Trophoblast cell (in vitro differentiated cells and primary cell): ENCODE results near the gene SPDYE1.
"Not testable (repeated sequence)": the region's sequence is repeated elsewhere in the genome, so short reads cannot be mapped to it uniquely, and the experiment has no call there.

ENCODE experiments used
- DNase-seq, 2 donors: peaks; one replicate each; pipeline ENCODE4 v3.0.0-alpha.2; 2016
- H2AFZ ChIP-seq: 2 replicates; pipeline ENCODE4 v1.6.1; 2013; ENCODE audit warnings: low read length, moderate library complexity, mild to moderate bottlenecking; ENCODE audit not compliant: insufficient read depth, poor library complexity
- H2AK5ac ChIP-seq: 2 replicates; pipeline ENCODE4 v1.6.1; 2013; ENCODE audit warnings: mild to moderate bottlenecking, low read length
- H2BK120ac ChIP-seq: 2 replicates; pipeline ENCODE4 v1.6.1; 2013; ENCODE audit warnings: low read length, mild to moderate bottlenecking, moderate library complexity; ENCODE audit not compliant: insufficient read depth, poor library complexity
- H2BK12ac ChIP-seq: 2 replicates; pipeline ENCODE4 v1.6.1; 2013; ENCODE audit warnings: mild to moderate bottlenecking, low read length, moderate library complexity
- H2BK5ac ChIP-seq: 2 replicates; pipeline ENCODE4 v1.6.1; 2013; ENCODE audit warnings: low read length, low read depth, moderate library complexity, mild to moderate bottlenecking; ENCODE audit not compliant: poor library complexity
- H3K14ac ChIP-seq: 2 replicates; pipeline ENCODE4 v1.6.1; 2013; ENCODE audit warnings: mild to moderate bottlenecking, low read length
- H3K18ac ChIP-seq: 2 replicates; pipeline ENCODE4 v1.6.1; 2013; ENCODE audit warnings: mild to moderate bottlenecking, low read length
- H3K23ac ChIP-seq: 2 replicates; pipeline ENCODE4 v1.6.1; 2013; ENCODE audit warnings: low read length
- H3K27ac ChIP-seq: 2 replicates; pipeline ENCODE4 v1.5.1; 2013; ENCODE audit warnings: low read depth, mild to moderate bottlenecking, inconsistent platforms, low read length, moderate library complexity
- H3K27me3 ChIP-seq: 2 replicates; pipeline ENCODE4 v1.6.1; 2013; ENCODE audit warnings: inconsistent platforms, mild to moderate bottlenecking, low read length, moderate library complexity; ENCODE audit not compliant: insufficient read depth
- H3K36me3 ChIP-seq, 2 experiments: 1 replicate in 1 of 2; 2 replicates in 1 of 2; pipeline ENCODE4 v1.6.1; 2013; ENCODE audit warnings: low read length in 2 of 2, mild to moderate bottlenecking in 2 of 2, moderate library complexity in 1 of 2; ENCODE audit not compliant: insufficient read depth in 2 of 2, control insufficient read depth in 1 of 2
- H3K4ac ChIP-seq: 2 replicates; pipeline ENCODE4 v1.6.1; 2013; ENCODE audit warnings: low read depth, mild to moderate bottlenecking, low read length, moderate library complexity
- H3K4me1 ChIP-seq, 2 experiments: 1 replicate in 1 of 2; 2 replicates in 1 of 2; pipeline ENCODE4 v1.6.1; 2013; ENCODE audit warnings: low read length in 2 of 2, mild to moderate bottlenecking in 2 of 2, moderate library complexity in 1 of 2; ENCODE audit not compliant: insufficient read depth in 2 of 2, control insufficient read depth in 1 of 2
- H3K4me2 ChIP-seq: 2 replicates; pipeline ENCODE4 v1.6.1; 2013; ENCODE audit warnings: inconsistent platforms, mild to moderate bottlenecking, low read length, moderate library complexity
- H3K4me3 ChIP-seq: 2 replicates; pipeline ENCODE4 v1.5.1; 2013; ENCODE audit warnings: mild to moderate bottlenecking, low read depth, low read length, inconsistent platforms
- H3K79me1 ChIP-seq: one replicate; pipeline ENCODE4 v1.6.1; 2013; ENCODE audit warnings: low read length
- H3K79me2 ChIP-seq: 2 replicates; pipeline ENCODE4 v1.6.1; 2013; ENCODE audit warnings: low read length, mild to moderate bottlenecking; ENCODE audit not compliant: control insufficient read depth, insufficient read depth, poor library complexity
- H3K9ac ChIP-seq: 2 replicates; pipeline ENCODE4 v1.6.1; 2013; ENCODE audit warnings: mild to moderate bottlenecking, low read length
- H3K9me3 ChIP-seq: 2 replicates; pipeline ENCODE4 v1.6.1; 2013; ENCODE audit warnings: low read depth, mild to moderate bottlenecking, control low read depth, inconsistent platforms, low read length; ENCODE audit not compliant: insufficient read depth
- H4K12ac ChIP-seq: 2 replicates; pipeline ENCODE4 v1.6.1; 2013; ENCODE audit warnings: low read depth, mild to moderate bottlenecking, low read length, moderate library complexity
- H4K8ac ChIP-seq: 2 replicates; pipeline ENCODE4 v1.6.1; 2013; ENCODE audit warnings: low read depth, mild to moderate bottlenecking, low read length, moderate library complexity
- H4K91ac ChIP-seq: one replicate; pipeline ENCODE4 v1.6.1; 2013; ENCODE audit warnings: low read depth, mild to moderate bottlenecking, low read length, moderate library complexity
- WGBS: extraction: QIAGEN DNeasy Blood & Tissue Kit; methylation state at CpG from one replicate; pipeline ENCODE4 v1.1.7; 2013; ENCODE audit warnings: missing lambda C conversion rate; ENCODE audit not compliant: insufficient read length, insufficient coverage; ENCODE audit errors: extremely low coverage; 5-methylcytosine and 5-hydroxymethylcytosine counted together

The SPDYE1 gene

DNA sequence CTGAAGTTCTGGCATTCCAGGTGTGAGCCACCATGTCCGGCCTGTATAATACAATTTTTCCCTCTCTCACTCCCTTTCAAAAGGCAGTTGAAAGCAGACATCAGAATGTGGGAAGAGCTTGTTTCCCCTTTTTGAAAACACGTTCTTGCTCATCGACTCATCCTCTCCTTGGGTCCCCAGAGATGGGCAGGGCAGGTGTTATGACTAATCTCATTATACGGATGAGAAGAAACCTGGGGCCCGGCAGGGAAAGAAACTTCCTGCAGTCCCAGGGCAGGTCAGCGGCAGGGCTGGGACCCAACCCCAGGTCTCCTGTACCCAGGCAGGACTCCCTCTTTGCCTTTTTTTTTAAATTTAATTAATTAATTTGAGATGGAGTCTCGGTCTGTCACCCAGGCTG lies 4.8 kb upstream of the SPDYE1 start:
- H3K79me1 ChIP-seq, H2AK5ac ChIP-seq, H3K27ac ChIP-seq, H4K8ac ChIP-seq, H3K4ac ChIP-seq, H4K12ac ChIP-seq, H3K23ac ChIP-seq, H3K36me3 ChIP-seq, H3K4me1 ChIP-seq, H2BK120ac ChIP-seq, H3K27me3 ChIP-seq, H2BK5ac ChIP-seq, H2AFZ ChIP-seq, H3K9ac ChIP-seq, H3K18ac ChIP-seq, H3K4me2 ChIP-seq, H3K14ac ChIP-seq, H3K79me2 ChIP-seq, H3K4me3 ChIP-seq, H4K91ac ChIP-seq, H2BK12ac ChIP-seq, DNase-seq, H3K9me3 ChIP-seq: not testable (repeated sequence)
- no CpG with 5 or more reads among the region's 7 CpGs for WGBS

DNA sequence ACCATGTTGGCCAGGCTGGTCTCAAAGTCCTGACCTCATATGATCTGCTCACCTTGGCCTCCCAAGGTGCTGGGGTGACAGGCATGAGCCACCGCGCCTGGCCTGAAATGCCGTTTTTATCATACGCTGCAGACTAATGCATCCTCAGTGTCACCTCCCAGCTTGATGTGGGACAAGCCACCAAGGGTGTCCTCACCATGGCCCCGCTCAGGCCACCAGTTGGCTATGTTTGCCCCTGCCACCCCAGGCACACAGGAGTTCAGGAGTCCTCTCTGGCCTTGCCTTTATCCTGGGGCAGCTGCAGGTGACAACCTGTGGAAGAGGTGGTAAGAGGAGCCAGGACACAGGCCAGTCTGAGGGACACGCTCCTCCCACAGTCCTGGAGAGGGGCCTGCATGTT lies 3.0 kb upstream of the SPDYE1 start:
- H3K4ac ChIP-seq, H3K4me1 ChIP-seq, H4K8ac ChIP-seq, H3K79me1 ChIP-seq, H3K9me3 ChIP-seq, H3K4me2 ChIP-seq, H3K79me2 ChIP-seq, H3K4me3 ChIP-seq, H2AK5ac ChIP-seq, H3K9ac ChIP-seq, H3K23ac ChIP-seq, H3K36me3 ChIP-seq, H4K12ac ChIP-seq, H4K91ac ChIP-seq, H2BK5ac ChIP-seq, H3K27ac ChIP-seq, H3K14ac ChIP-seq, H2AFZ ChIP-seq, DNase-seq, H2BK12ac ChIP-seq, H2BK120ac ChIP-seq, H3K27me3 ChIP-seq, H3K18ac ChIP-seq: not testable (repeated sequence)
- no CpG with 5 or more reads among the region's 6 CpGs for WGBS

DNA sequence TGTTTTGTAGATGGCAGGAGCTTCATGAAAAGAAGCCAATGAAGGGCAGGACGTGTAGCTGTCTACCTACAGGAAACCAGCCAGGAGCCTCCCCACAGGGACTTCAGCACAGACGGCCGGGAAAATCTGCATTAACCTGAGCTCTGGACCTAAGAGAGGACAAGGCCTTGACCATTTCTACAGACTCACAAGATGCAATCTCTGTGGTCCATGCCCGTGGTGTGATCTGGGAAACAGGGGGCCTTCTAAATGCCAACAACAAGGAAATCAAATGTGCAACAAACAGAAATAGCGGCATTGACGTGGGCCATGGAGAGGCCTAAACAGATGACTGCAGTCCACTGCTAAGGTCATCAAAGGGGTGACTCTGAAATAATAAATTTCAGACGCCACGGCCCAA lies 14.4 kb downstream of the SPDYE1 start:
- not testable (repeated sequence) for H4K12ac ChIP-seq, H4K91ac ChIP-seq, H3K18ac ChIP-seq

DNA sequence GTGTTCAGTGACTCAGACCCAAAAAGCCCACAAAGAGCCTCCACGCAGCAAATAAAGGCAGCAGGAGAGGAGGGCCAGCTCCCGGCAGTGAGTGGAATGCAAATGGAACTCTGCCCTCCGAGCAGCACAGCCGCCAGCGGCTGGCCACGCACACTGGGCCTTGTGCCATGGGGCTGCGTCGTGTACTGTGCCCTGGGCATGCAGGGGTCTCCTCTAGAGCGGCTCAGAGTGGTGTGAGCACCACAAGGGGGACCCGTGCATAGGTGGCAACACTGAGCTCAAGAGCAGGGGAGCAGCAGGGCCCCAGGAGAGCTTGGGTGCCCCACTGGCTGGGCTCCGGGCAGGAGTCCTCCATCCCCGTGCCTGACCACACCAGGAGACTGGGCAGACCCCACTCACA lies 17.4 kb downstream of the SPDYE1 start:
- H2AK5ac ChIP-seq, H3K9me3 ChIP-seq, H3K79me2 ChIP-seq, H3K4me1 ChIP-seq, H3K4me3 ChIP-seq, H3K9ac ChIP-seq, H4K91ac ChIP-seq, H4K8ac ChIP-seq, H2AFZ ChIP-seq, H3K36me3 ChIP-seq, H2BK120ac ChIP-seq, H3K27me3 ChIP-seq, H3K23ac ChIP-seq, H3K18ac ChIP-seq, H3K14ac ChIP-seq, H3K4me2 ChIP-seq, H4K12ac ChIP-seq, H3K27ac ChIP-seq, H3K4ac ChIP-seq, H2BK12ac ChIP-seq, DNase-seq, H2BK5ac ChIP-seq, H3K79me1 ChIP-seq: not testable (repeated sequence)
- no CpG with 5 or more reads among the region's 12 CpGs for WGBS

More for the DNA sequence above, 14.4 kb downstream of the SPDYE1 start:
- not testable (repeated sequence) for H2BK12ac ChIP-seq, H2BK120ac ChIP-seq, H3K9ac ChIP-seq, H3K79me2 ChIP-seq, H3K4me1 ChIP-seq, H3K4me2 ChIP-seq, H3K4ac ChIP-seq, H3K4me3 ChIP-seq, DNase-seq, H2BK5ac ChIP-seq, H3K27ac ChIP-seq, H4K8ac ChIP-seq, H2AK5ac ChIP-seq, H3K79me1 ChIP-seq, H3K9me3 ChIP-seq, H2AFZ ChIP-seq, H3K27me3 ChIP-seq, H3K14ac ChIP-seq, H3K23ac ChIP-seq
- peaks cover 9 to 12% of the 10 kb centered on the region in 2 experiments for H3K36me3 ChIP-seq
- no CpG with 5 or more reads among the region's 8 CpGs for whole genome bisulfite sequencing
